B cell (primary cell): ENCODE results near the gene IL1RAP. TPM values are rescaled to one million over a fixed set of nuclear protein-coding genes. Genes with fewer than 3 reads are reported as not detected.

Source experiments
- ATAC-seq: fragments of 200-7000 bp; cut with Tn5 transposase; one replicate; pipeline ENCODE4 v1.10.0; 2021; ENCODE audit warnings: low read depth, mild to moderate bottlenecking, moderate number of reproducible peaks, moderate library complexity
- CTCF ChIA-PET: fragments of 350-600 bp; sonication (Branson Sonifier 250); formaldehyde crosslinking; loops from one replicate; lab custom pipeline; 2021; ENCODE audit warnings: antibody characterized with exemption, inconsistent platforms; lab: Charles Lee
- POLR2A ChIA-PET: fragments of 350-600 bp; sonication (Branson Sonifier 250); formaldehyde crosslinking; loops from one replicate; lab custom pipeline; 2021; ENCODE audit warnings: antibody characterized with exemption; lab: Charles Lee
- DNase-seq: peaks from one replicate; pipeline ENCODE4 v3.0.0; 2013
- H2AFZ ChIP-seq: 2 replicates; pipeline ENCODE4 v1.6.1; 2012; ENCODE audit warnings: mild to moderate bottlenecking, low read depth, low read length; ENCODE audit not compliant: insufficient read depth, poor library complexity, severe bottlenecking
- H3K27ac ChIP-seq, 2 donors: 1 replicate in 1 of 2; 2 replicates in 1 of 2; pipeline ENCODE4 v1.5.1; 2012 to 2013; ENCODE audit warnings: low read length in 2 of 2, mild to moderate bottlenecking in 2 of 2, moderate library complexity in 1 of 2
- H3K27me3 ChIP-seq, 4 experiments: fragments of 200-600 bp in 1 of 4; sonication (generic) in 1 of 4; replicated peaks in 1 of 4; 1 replicate in 2 of 4; 2 replicates in 2 of 4; pipeline versions ENCODE4 v1.6.1 to v1.7.0; 2013 to 2016; ENCODE audit warnings: low read length in 3 of 4, mild to moderate bottlenecking in 2 of 4, mixed read lengths in 1 of 4, moderate library complexity in 1 of 4; ENCODE audit not compliant: insufficient read depth in 4 of 4, control insufficient read depth in 3 of 4; ENCODE audit errors: control extremely low read depth in 1 of 4
- H3K36me3 ChIP-seq, 2 experiments: replicated peaks in 1 of 2; 1 replicate in 1 of 2; 2 replicates in 1 of 2; pipeline versions ENCODE4 v1.6.1 to v1.7.1; 2013; ENCODE audit warnings: low read length in 1 of 2; ENCODE audit not compliant: insufficient read depth in 2 of 2, control insufficient read depth in 1 of 2; ENCODE audit errors: control extremely low read depth in 1 of 2, extremely low read depth in 1 of 2
- H3K4me1 ChIP-seq, 2 donors: fragments of 200-600 bp in 1 of 2; sonication (generic) in 1 of 2; 1 replicate in 1 of 2; 2 replicates in 1 of 2; pipeline versions ENCODE4 v1.5.1 to v1.6.1; 2013 to 2017; ENCODE audit warnings: low read length in 2 of 2; ENCODE audit not compliant: control insufficient read depth in 2 of 2, insufficient read depth in 2 of 2
- H3K4me2 ChIP-seq: replicated peaks from 2 replicates; pipeline ENCODE3; 2012; ENCODE audit warnings: mild to moderate bottlenecking, low read depth, low read length; ENCODE audit not compliant: poor library complexity, severe bottlenecking
- H3K4me3 ChIP-seq, 5 experiments: fragments of 200-600 bp in 1 of 5; sonication (generic) in 1 of 5; 1 replicate in 3 of 5; 2 replicates in 2 of 5; pipeline versions ENCODE4 v1.5.1 to v1.7.0; 2011 to 2016; ENCODE audit warnings: low read length in 4 of 5, mild to moderate bottlenecking in 4 of 5, low read depth in 2 of 5, control low read depth in 1 of 5, moderate library complexity in 1 of 5; ENCODE audit not compliant: insufficient read depth in 1 of 5; ENCODE audit errors: control extremely low read depth in 1 of 5, extremely low read depth in 1 of 5
- H3K79me2 ChIP-seq: fragments of 200-600 bp; sonication (generic); one replicate; pipeline ENCODE4 v1.6.0; 2016; ENCODE audit warnings: low read length; ENCODE audit not compliant: control insufficient read depth, insufficient read depth
- H3K9ac ChIP-seq: fragments of 200-600 bp; sonication (generic); 2 replicates; pipeline ENCODE4 v1.6.1; 2017; ENCODE audit warnings: mild to moderate bottlenecking, low read length, moderate library complexity
- H3K9me3 ChIP-seq, 3 donors: one replicate each; pipeline versions ENCODE4 v1.6.1 to v1.7.1; 2013; ENCODE audit warnings: low read length in 2 of 3; ENCODE audit not compliant: control insufficient read depth in 2 of 3, insufficient read depth in 1 of 3; ENCODE audit errors: control extremely low read depth in 1 of 3
- H4K20me1 ChIP-seq: 2 replicates; pipeline ENCODE4 v1.6.0; 2012; ENCODE audit warnings: mild to moderate bottlenecking, low read length; ENCODE audit not compliant: insufficient read depth, control insufficient read depth, poor library complexity, severe bottlenecking
- H3K27ac Mint-ChIP-seq: one replicate; pipeline ENCODE4 v1.8.0; 2021; ENCODE audit warnings: mixed read lengths
- H3K27me3 Mint-ChIP-seq: one replicate; pipeline ENCODE4 v1.8.0; 2021; ENCODE audit warnings: mixed read lengths
- H3K4me1 Mint-ChIP-seq: one replicate; pipeline ENCODE4 v1.8.0; 2021; ENCODE audit warnings: mixed read lengths
- H3K4me3 Mint-ChIP-seq: one replicate; pipeline ENCODE4 v1.8.0; 2021; ENCODE audit warnings: mixed read lengths
- H3K9me3 Mint-ChIP-seq: one replicate; pipeline ENCODE4 v1.8.0; 2022; ENCODE audit warnings: mixed read lengths; ENCODE audit not compliant: insufficient read depth
- CTCF ChIP-seq: fragments of 200-600 bp; IDR thresholded peaks from one replicate; pipeline ENCODE4 v1.8.0; 2022; ENCODE audit warnings: antibody characterized with exemption, mild to moderate bottlenecking
- EZH2 ChIP-seq: IDR thresholded peaks from 2 replicates; pipeline ENCODE4 v1.6.1; 2012; ENCODE audit warnings: borderline replicate concordance, low read depth, mild to moderate bottlenecking, moderate library complexity, low read length; ENCODE audit not compliant: insufficient read depth, poor library complexity, severe bottlenecking
- WGBS: methylation state at CpG from one replicate; pipeline ENCODE4 v1.1.5; 2013; ENCODE audit warnings: missing lambda C conversion rate; ENCODE audit not compliant: insufficient coverage; 5-methylcytosine and 5-hydroxymethylcytosine counted together
- intact Hi-C: fragments of 100-400 bp; cut with micrococcal nuclease; formaldehyde crosslinking; loops from one replicate; pipeline ENCODE4 v1.10.0; 2022
- polyA plus RNA-seq: library from polyadenylated mRNA; depleted of rRNA; stranded (reverse); fragments of >200 nt; gene quantifications from 2 replicates; pipeline ENCODE4 v1.2.3, GENCODE V29; 2012
- total RNA-seq, 2 donors: library from RNA; stranded (reverse); fragments of 120-200 nt in 1 of 2; gene quantifications; 1 replicate in 1 of 2; 2 replicates in 1 of 2; pipeline versions ENCODE4 v1.2.3 to v1.2.4, GENCODE V29; 2013 to 2022

Gene IL1RAP
- total and polyA plus RNA-seq, 2 donors (not counting 1 experiment from before 2014, with no cell fraction given) = 2.3 to 11.5 TPM

GRCh38 chr3:190539526-190539925 lies 25.6 kb downstream of the IL1RAP start:
- Mint-ChIP-seq H3K9me3 (no peaks in the 10 kb centered on the region), H3K4me1 (peaks cover 7% of the 10 kb centered on the region), H3K27me3 (no peaks in the 10 kb centered on the region), H3K4me3 (no peak overlapping the region), H3K27ac (no peak overlapping the region)
- no peaks in the 10 kb centered on the region for H4K20me1 ChIP-seq
- H3K36me3 ChIP-seq = no peaks in the 10 kb centered on the region
- TF ChIP-seq EZH2 (no peak), CTCF (no peak)
- no peak overlapping the region for H2AFZ ChIP-seq
- no peaks in the 10 kb centered on the region for H3K4me1 ChIP-seq
- ATAC-seq (no peak), DNase-seq (no peak)
- H3K9me3 ChIP-seq = no peaks in the 10 kb centered on the region
- H3K79me2 ChIP-seq = no peaks in the 10 kb centered on the region
- H3K4me2 ChIP-seq = no peak overlapping the region
- no peak overlapping the region for H3K9ac ChIP-seq
- WGBS = no CpG with 5 or more reads among the region's 3 CpGs
- H3K4me3 ChIP-seq = no peak overlapping the region
- intact Hi-C loops = no loop called here
- H3K27me3 ChIP-seq = no peaks in the 10 kb centered on the region
- CTCF ChIA-PET = no interaction called here
- POLR2A ChIA-PET = no interaction called here
- H3K27ac ChIP-seq = no peak overlapping the region

- H3K36me3 ChIP-seq = no peaks in the 10 kb centered on the region
- no peaks in the 10 kb centered on the region for H4K20me1 ChIP-seq
- no peak overlapping the region for H3K4me3 ChIP-seq
- ChIA-PET CTCF (no interaction called here), POLR2A (no interaction called here)
- H3K27ac ChIP-seq = no peak overlapping the region
- no peaks in the 10 kb centered on the region for H3K9me3 Mint-ChIP-seq
- H3K27me3 Mint-ChIP-seq = no peaks in the 10 kb centered on the region
- no peak overlapping the region for H3K4me3 Mint-ChIP-seq
- H3K4me2 ChIP-seq = no peak overlapping the region
- no peaks in the 10 kb centered on the region for H3K79me2 ChIP-seq
- H3K9me3 ChIP-seq = no peaks in the 10 kb centered on the region
- intact Hi-C loops = no loop called here
- DNase-seq = no peak
- H3K4me1 Mint-ChIP-seq = peaks cover 7% of the 10 kb centered on the region
- ATAC-seq = no peak
- no peak overlapping the region for H3K9ac ChIP-seq
- TF ChIP-seq CTCF (no peak), EZH2 (no peak)
- no peaks in the 10 kb centered on the region for H3K27me3 ChIP-seq
- no peaks in the 10 kb centered on the region for H3K4me1 ChIP-seq
- no peak overlapping the region for H3K27ac Mint-ChIP-seq
- H2AFZ ChIP-seq = no peak overlapping the region
Observed at GRCh38 chr3:190541008-190541407, 27.1 kb downstream of the IL1RAP start.
